ENCODE data around the gene FABP3. TPM values are rescaled to one million over a fixed set of nuclear protein-coding genes. Genes with fewer than 3 reads are reported as not detected.

The FABP3 gene
- polyA plus RNA-seq, 2 of the 4 experiments (the other 2 are of a cell fraction): not detected

GRCh38 chr1:31364561-31365250, 8.2 kb downstream of the FABP3 start (continued):
- TF ChIP-seq, protein P1, sequence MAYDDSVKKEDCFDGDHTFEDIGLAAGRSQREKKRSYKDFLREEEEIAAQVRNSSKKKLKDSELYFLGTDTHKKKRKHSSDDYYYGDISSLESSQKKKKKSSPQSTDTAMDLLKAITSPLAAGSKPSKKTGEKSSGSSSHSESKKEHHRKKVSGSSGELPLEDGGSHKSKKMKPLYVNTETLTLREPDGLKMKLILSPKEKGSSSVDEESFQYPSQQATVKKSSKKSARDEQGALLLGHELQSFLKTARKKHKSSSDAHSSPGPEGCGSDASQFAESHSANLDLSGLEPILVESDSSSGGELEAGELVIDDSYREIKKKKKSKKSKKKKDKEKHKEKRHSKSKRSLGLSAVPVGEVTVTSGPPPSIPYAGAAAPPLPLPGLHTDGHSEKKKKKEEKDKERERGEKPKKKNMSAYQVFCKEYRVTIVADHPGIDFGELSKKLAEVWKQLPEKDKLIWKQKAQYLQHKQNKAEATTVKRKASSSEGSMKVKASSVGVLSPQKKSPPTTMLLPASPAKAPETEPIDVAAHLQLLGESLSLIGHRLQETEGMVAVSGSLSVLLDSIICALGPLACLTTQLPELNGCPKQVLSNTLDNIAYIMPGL (CRISPR knock-in tag; IDR thresholded peaks at IDR 0.05; ENCODE audit: borderline replicate concordance): no peak
- TF ChIP-seq MAFK (IDR thresholded peaks at IDR 0.05; ENCODE audit: partially characterized antibody) (no peak), HOXB13 (CRISPR knock-in tag; IDR thresholded peaks at IDR 0.05; ENCODE audit: low read depth) (no peak), HOXB5 (CRISPR knock-in tag; IDR thresholded peaks at IDR 0.05) (no peak), ZSCAN20 (CRISPR knock-in tag; IDR thresholded peaks at IDR 0.05) (no peak)

DNA sequence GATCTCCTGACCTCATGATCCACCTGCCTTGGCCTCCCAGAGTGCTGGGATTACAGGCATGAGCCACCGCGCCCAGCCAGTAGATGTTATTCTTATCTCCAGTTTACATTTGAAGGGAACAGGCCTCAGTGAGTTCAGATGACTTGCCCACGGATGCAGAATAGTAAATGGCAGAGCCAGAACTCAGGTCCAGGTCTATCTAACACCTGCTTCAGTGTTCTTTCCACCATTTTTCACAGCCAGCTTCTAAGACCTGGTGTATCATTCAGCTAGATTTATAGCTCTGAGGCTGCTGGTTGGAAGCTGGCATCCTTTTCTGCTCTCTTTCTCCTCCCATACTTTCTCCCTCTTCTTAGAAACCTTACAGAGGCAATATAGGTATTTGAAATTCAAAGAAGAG, 10.8 kb downstream of the FABP3 start:
- WGBS (ENCODE audit: missing lambda C conversion rate): 96% methylated on average over 3 of the region's 3 CpGs
- Histone ChIP-seq H3K4me3 (no peak overlapping the region), H3K4me2 (no peak overlapping the region), H3K27ac (no peak overlapping the region), H3K9me3 (no peaks in the 10 kb centered on the region), H3K4me1 (no peaks in the 10 kb centered on the region)
- no peak for DNase-seq (ENCODE audit: low read depth in 1 of 2, low spot score in 1 of 2)
- ChIA-PET POLR2A (no interaction called here), CTCF (interaction anchor here (1.7 kb wide), 1 partner anchor 32 kb away, joined by 5 read pairs; no protein-coding TSS in a partner anchor)
- TF ChIP-seq KDM5A (IDR thresholded peaks at IDR 0.05) (no peak), CBX2 (IDR thresholded peaks at IDR 0.05; ENCODE audit: borderline replicate concordance, low read depth) (no peak), TP53 (CRISPR knock-in tag; IDR thresholded peaks at IDR 0.05) (no peak), NR3C1 (IDR thresholded peaks at IDR 0.05) (no peak), NPAS2 (CRISPR knock-in tag; IDR thresholded peaks at IDR 0.05; ENCODE audit: borderline replicate concordance) (no peak), ZNF302 (CRISPR knock-in tag; IDR thresholded peaks at IDR 0.05) (no peak), EP300 (IDR thresholded peaks at IDR 0.05) (no peak)
- TF ChIP-seq, protein P2, sequence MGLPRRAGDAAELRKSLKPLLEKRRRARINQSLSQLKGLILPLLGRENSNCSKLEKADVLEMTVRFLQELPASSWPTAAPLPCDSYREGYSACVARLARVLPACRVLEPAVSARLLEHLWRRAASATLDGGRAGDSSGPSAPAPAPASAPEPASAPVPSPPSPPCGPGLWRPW (IDR thresholded peaks at IDR 0.05): no peak
- no peak for ATAC-seq
- FAIRE-seq: no peak

DNA sequence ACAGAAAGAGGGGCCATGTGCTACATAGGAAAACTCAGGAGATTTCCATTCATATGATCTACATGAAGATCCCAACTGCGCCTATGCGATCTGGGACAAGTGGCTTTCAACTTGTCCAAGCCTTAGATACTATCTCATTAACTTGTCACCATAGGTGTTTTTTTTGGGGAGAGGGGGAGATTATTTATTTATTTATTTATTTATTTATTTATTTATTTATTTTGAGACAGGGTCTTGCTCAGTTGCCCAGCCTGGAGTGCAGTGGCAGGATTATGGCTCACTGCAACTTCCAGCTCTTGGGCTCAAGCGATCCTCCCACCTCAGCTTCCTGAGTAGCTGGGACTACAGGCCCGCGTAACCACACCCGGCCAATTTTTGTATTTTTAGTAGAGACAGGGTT, 11.3 kb downstream of the FABP3 start:
- POLR2A ChIA-PET: no interaction called here
- Histone ChIP-seq H3K9me3 (no peaks in the 10 kb centered on the region), H3K4me3 (no peak overlapping the region), H3K4me1 (no peaks in the 10 kb centered on the region), H3K4me2 (no peak overlapping the region), H3K27ac (no peak overlapping the region)
- DNase-seq (ENCODE audit: low read depth in 1 of 2, low spot score in 1 of 2): no peak
- WGBS (ENCODE audit: missing lambda C conversion rate): 92% methylated on average over 2 of the region's 6 CpGs
- no peak for FAIRE-seq
- no peak for ATAC-seq
- TF ChIP-seq ZC3H11A (IDR thresholded peaks at IDR 0.05) (peak; percentile 70), EHMT2 (IDR thresholded peaks at IDR 0.05; ENCODE audit: low read depth) (no peak)
- CTCF ChIA-PET: interaction anchor here (1.0 to 1.7 kb wide), 4 partner anchors 11 to 187 kb away, joined by 3 to 6 read pairs (median 4); partner anchors contain the start of gene FABP3

GRCh38 chr1:31356427-31356826, 16.4 kb downstream of the FABP3 start:
- ATAC-seq (no peak), FAIRE-seq (no peak), DNase-seq (ENCODE audit: low read depth in 1 of 2, low spot score in 1 of 2) (no peak)
- H3K27ac ChIP-seq: no peak overlapping the region
- TF ChIP-seq FOSL2 (IDR thresholded peaks at IDR 0.05) (no peak), FOSL2 (CRISPR knock-in tag; IDR thresholded peaks at IDR 0.05) (no peak), BCL3 (IDR thresholded peaks at IDR 0.05) (no peak), EP300 (IDR thresholded peaks at IDR 0.05) (no peak), EHF (CRISPR knock-in tag; IDR thresholded peaks at IDR 0.05) (no peak), ESRRA (IDR thresholded peaks at IDR 0.05; ENCODE audit: borderline replicate concordance, low read length) (no peak), HDAC2 (IDR thresholded peaks at IDR 0.05) (no peak), RNF2 (IDR thresholded peaks at IDR 0.05; ENCODE audit: borderline replicate concordance, low read depth) (no peak), JUN (IDR thresholded peaks at IDR 0.05) (no peak), POLR2A (IDR thresholded peaks at IDR 0.05; ENCODE audit: low read length) (no peak), MAFK (IDR thresholded peaks at IDR 0.05; ENCODE audit: partially characterized antibody) (no peak), HOXB5 (CRISPR knock-in tag; IDR thresholded peaks at IDR 0.05) (no peak), BHLHE40 (IDR thresholded peaks at IDR 0.05; ENCODE audit: low read depth, low read length) (no peak), MAX (IDR thresholded peaks at IDR 0.05) (no peak), PHF8 (IDR thresholded peaks at IDR 0.05; ENCODE audit: borderline replicate concordance, low read depth) (no peak), TP53 (CRISPR knock-in tag; IDR thresholded peaks at IDR 0.05) (no peak), HOXB13 (CRISPR knock-in tag; IDR thresholded peaks at IDR 0.05; ENCODE audit: low read depth) (no peak)
- TF ChIP-seq, protein P3, sequence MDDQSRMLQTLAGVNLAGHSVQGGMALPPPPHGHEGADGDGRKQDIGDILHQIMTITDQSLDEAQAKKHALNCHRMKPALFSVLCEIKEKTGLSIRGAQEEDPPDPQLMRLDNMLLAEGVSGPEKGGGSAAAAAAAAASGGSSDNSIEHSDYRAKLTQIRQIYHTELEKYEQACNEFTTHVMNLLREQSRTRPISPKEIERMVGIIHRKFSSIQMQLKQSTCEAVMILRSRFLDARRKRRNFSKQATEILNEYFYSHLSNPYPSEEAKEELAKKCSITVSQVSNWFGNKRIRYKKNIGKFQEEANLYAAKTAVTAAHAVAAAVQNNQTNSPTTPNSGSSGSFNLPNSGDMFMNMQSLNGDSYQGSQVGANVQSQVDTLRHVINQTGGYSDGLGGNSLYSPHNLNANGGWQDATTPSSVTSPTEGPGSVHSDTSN (IDR thresholded peaks at IDR 0.05): no peak
- ChIA-PET CTCF (no interaction called here), POLR2A (no interaction called here)
- H3K4me3 ChIP-seq: no peak overlapping the region
- H3K4me1 ChIP-seq: no peaks in the 10 kb centered on the region
- WGBS (ENCODE audit: missing lambda C conversion rate): 94% methylated on average over 2 of the region's 2 CpGs
- H3K4me2 ChIP-seq: no peak overlapping the region
- H3K9me3 ChIP-seq: no peaks in the 10 kb centered on the region

Measured in A549 (cell line).